Suppressor macrophage treated with lipopolysaccharide for 1 hour (primary cell): ENCODE measurements around the gene AQP12B.
"Not testable (repeated sequence)": the region's sequence is repeated elsewhere in the genome, so short reads cannot be mapped to it uniquely, and the experiment has no call there.

Source experiments
- DNase-seq, 3 donors: peaks; one replicate each; pipeline ENCODE4 v3.0.0-alpha.2; 2020 to 2022

AQP12B gene

DNA sequence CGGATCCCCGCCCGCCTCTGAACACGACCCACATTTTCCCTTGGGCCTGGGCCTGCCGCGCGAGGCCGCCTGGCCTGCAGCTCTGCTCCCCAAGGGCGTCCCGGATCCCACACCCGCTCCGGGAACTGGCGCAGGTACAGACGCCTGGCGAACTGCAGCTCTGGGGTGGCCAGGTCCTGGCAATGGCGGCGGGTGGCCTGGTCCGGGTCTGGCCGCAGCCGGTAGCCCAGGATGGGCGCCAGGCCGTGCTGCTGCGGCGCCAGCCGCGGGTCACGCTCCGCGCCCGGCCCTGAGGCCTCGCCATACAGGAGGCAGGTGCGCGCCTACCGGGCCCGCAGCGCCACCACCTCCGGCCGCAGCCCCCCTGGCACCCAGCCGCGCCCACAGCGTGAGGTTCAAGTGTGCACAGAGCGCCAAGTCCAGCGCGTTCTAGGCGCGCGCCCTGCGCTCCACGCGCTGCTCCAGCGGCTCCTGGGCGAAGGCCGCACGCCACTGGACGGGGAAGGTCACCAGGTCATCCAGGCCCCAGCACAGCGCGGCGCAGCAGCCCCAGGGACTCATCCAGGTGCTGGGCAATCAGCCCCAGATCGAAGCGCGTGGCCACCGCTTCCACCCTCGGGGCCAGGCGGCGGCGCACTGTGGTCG is 18.5 kb upstream of the AQP12B start:
- DNase-seq, result no peak

DNA sequence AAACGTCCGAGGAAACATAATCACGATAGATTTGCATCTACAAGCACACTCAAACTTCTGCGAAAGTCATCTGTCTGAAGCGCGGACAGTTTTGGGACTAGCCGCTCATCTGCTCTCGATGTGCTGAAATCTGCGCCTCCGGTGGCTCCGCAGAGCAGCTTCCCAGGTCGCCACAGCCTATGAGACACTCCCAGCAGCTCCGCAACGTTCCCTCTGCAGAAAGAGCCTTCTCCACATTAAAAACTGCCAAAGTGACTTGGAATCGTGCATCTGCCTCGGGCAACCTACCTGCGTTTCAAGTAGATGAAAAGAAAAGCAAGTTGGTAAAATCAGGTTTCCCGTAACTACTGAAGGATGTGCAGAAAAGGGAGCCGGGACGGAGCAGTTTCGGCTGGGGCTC is 17.9 kb upstream of the AQP12B start:
- DNase-seq, result not testable (repeated sequence)

DNA sequence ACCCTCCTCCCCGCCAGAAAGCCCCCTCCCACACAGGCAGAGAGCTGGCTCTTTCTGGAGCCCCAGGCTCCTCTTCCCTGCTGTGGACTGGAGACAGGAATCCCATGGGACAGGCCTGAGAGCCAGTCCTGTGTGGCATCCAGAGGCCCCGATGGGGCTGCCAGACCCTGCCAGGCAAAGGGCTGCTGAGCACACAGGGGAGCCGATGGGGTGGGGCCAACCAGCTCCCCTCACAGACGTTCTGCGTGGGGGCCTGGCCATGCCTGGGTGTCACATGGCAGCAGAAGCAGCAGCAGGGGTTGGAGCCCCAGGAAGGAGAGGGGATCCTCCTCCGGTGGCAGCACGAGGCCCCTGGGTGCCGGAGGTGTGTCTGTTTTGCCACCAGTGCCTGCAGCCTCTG is 17.1 kb upstream of the AQP12B start:
- DNase-seq, result not testable (repeated sequence)

GRCh38 chr2:240698852-240699561 is 16.3 kb upstream of the AQP12B start:
- not testable (repeated sequence) for DNase-seq

DNA sequence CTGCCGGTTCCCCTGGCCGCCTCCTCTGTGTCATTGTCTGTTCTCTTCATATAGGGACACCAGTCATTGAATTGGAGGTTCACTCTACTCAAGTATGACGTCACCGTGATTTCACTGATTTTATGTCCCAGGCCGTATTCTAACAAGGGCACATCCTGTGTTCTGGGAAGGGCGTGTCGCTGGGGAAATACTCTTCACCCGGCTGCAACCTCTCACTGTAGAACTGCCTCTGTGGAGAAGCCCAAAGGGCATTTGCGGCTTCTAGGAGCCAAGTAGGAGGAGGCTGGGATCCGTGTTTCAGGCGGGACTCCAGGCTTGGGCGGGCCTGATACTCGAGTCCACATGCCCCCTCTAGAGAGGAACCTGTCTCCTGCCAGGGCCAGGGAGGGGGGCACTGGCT is 13.8 kb upstream of the AQP12B start:
- DNase-seq, result not testable (repeated sequence)

- not testable (repeated sequence) for DNase-seq
Measured at GRCh38 chr2:240695593-240695992, 12.9 kb upstream of the AQP12B start.

DNA sequence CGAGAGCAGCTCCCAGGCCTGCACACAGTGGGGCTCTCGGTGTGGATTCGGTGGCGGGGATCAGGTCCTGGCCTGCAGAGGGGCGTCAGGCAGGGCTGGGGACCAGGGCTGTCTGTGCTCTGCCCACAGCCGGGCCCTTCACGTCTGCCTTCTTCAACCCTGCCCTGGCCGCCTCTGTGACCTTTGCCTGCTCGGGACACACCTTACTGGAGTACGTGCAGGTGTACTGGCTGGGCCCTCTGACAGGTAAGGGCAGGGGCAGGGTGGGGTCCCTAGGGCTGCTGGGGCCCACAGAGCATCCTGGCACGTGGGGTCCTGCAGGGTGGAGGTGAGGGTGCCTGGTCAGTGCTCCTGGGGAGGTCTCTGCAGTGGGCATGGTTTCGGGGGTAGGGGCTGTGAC is 11.6 kb upstream of the AQP12B start:
- not testable (repeated sequence) for DNase-seq

GRCh38 chr2:240692583-240693561 is 10.2 kb upstream of the AQP12B start:
- DNase-seq, result not testable (repeated sequence)

DNA sequence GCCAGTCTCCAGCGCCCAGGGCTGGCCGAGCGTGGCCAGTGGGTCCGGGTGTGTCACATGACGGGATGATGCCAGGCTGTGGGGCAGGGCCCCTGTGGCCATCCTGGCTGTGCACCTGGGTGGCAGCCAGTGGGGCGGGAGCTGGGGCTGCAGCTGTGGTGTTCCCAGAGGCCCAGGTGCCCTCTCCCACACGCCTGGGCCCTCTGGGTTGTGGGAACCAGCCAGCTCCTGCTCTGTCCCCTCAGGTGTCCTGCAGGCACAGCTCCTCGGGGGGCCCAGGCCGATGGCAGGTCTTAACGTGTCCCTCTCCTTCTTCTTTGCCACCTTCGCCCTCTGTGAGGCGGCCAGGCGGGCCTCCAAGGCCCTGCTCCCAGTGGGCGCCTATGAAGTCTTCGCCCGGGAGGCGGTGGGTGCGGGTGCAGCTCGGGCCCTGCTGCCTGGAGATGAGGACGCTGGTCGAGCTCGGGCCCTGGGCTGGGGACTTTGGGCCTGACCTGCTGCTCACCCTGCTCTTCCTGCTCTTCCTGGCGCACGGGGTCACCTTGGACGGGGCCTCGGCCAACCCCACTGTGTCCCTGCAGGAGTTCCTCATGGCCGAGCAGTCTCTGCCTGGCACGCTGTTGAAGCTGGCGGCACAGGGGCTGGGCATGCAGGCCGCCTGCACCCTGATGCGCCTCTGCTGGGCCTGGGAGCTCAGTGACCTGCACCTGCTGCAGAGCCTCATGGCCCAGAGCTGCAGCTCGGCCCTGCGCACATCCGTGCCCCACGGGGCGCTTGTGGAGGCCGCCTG is 9.1 kb upstream of the AQP12B start, which contains the start of gene AQP12A:
Gene AQP12A (plus strand): TSS at position 236 of the 790 bp plus-strand sequence. CDS start 48 bp downstream, at position 284.
- DNase-seq, result not testable (repeated sequence)

DNA sequence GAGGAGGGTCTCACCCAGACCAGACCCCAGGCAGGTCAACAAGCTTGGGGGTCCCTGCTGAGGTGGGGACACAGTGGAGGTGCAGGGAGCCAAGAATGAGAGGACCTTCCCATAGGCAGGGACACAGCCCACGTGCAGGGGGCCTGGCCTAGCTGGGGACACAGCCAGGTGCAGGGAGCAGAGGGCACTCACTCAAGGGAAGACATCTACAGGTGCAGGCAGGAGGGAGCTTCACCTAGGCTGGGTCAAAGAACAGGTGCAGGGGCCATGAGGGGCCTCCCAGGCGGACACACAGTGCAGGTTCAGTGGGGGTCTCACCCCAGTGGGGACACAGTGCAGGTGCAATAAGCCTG is 8.4 kb upstream of the AQP12B start:
- not testable (repeated sequence) for DNase-seq

- DNase-seq, result not testable (repeated sequence)
Measured at GRCh38 chr2:240690421-240691074, 7.9 kb upstream of the AQP12B start.

GRCh38 chr2:240689975-240690374 is 7.3 kb upstream of the AQP12B start:
- DNase-seq, result no peak

DNA sequence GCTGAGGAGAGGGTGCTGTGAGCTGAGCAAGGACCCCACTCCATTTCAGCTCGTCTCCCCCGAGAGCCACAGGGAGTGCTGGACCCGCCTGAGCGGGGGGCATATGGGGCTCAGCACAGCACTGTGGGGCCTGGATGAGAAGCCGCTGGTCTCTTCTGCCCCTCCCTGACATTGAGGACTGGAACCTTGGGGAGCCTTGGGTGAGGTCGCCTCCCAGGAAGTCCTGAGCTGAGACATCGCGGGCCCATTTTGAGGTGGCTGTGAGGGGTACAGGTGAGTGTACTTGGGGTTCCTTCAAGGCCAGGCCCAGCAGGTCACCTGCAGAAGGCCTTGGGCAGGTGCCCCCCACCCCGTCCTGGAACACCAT is 5.9 kb upstream of the AQP12B start:
- no peak for DNase-seq

DNA sequence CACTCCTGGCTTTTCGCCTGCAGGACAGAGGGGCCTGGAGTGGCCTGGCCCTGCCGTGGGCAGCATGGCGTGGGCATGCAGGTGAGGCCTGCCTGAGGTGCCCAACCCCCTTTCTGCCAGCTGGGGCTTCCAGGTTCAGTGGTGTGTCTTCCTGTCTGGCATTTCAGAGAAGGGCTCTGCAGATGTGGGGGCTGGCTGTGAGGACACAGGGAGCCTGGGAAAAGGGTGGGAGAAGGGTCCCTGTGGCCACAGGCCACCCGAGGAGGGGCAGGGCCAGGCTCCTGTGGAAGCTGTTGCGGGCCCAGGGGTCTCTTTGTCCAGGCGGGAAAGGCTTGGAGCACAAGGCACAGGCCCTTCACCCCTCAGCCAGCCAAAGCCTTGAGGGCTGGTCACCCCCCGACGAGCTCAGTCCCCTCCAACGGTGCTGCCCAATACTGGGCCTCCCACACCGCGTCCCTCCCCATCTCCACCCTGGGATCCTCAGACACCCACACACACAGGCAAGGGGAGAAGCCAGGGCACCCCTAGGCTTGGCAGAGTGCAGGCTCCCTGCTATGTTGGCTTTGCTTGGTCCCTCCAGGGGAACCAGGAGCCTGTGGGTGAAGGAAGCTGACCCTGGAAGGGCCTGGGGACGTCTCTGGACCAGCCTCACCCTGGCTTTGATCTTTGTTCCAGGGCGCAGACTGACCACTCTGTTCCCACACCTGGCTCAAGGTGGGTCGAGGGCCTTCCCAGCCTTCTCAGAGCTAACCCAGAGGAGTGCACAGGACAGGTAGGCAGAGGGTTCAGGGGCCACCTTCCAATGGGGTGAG is 5.3 kb upstream of the AQP12B start:
- no peak for DNase-seq

- no peak for DNase-seq
Measured at GRCh38 chr2:240687045-240687740, 4.5 kb upstream of the AQP12B start.

- DNase-seq, result peak in 1 of 3 donors; percentile 14
Measured at GRCh38 chr2:240686460-240686859, 3.8 kb upstream of the AQP12B start.

- peak in 1 of 3 donors; percentile 17 for DNase-seq
Measured at GRCh38 chr2:240685771-240686371, 3.2 kb upstream of the AQP12B start.

- DNase-seq, result peak in 1 of 3 donors; percentile 10
Measured at GRCh38 chr2:240683980-240684728, 1.5 kb upstream of the AQP12B start.
